ENCODE measurements around the gene UGT2B15.
"Not testable (repeated sequence)": the region's sequence is repeated elsewhere in the genome, so short reads cannot be mapped to it uniquely, and the experiment has no call there.

UGT2B15 gene

GRCh38 chr4:68670479-68670939, at the start of gene UGT2B15:
TSS of gene UGT2B15 (minus strand) at chr4:68670652. CDS start at chr4:68670618, 34 bp downstream.
- DNase-seq (ENCODE audit: low spot score): not testable (repeated sequence)

GRCh38 chr4:68719075-68719473, 48.6 kb upstream of the UGT2B15 start:
- DNase-seq (ENCODE audit: low spot score): no peak

- no peak for DNase-seq (ENCODE audit: low spot score)
Observed at GRCh38 chr4:68718447-68719074, 48.1 kb upstream of the UGT2B15 start.

- DNase-seq (ENCODE audit: low spot score): no peak
Observed at GRCh38 chr4:68717999-68718398, 47.5 kb upstream of the UGT2B15 start.

- no peak for DNase-seq (ENCODE audit: low spot score)
Observed at GRCh38 chr4:68714400-68714799, 43.9 kb upstream of the UGT2B15 start.

- DNase-seq (ENCODE audit: low spot score): no peak
Observed at GRCh38 chr4:68712207-68712606, 41.8 kb upstream of the UGT2B15 start.

GRCh38 chr4:68708566-68708965, 38.1 kb upstream of the UGT2B15 start:
- DNase-seq (ENCODE audit: low spot score): no peak

GRCh38 chr4:68703168-68703567, 32.7 kb upstream of the UGT2B15 start:
- not testable (repeated sequence) for DNase-seq (ENCODE audit: low spot score)

GRCh38 chr4:68700152-68700551, 29.7 kb upstream of the UGT2B15 start:
- no peak for DNase-seq (ENCODE audit: low spot score)

- no peak for DNase-seq (ENCODE audit: low spot score)
Observed at GRCh38 chr4:68693325-68694075, 23.0 kb upstream of the UGT2B15 start.

GRCh38 chr4:68691186-68691585, 20.7 kb upstream of the UGT2B15 start:
- no peak for DNase-seq (ENCODE audit: low spot score)

- no peak for DNase-seq (ENCODE audit: low spot score)
Observed at GRCh38 chr4:68683034-68683433, 12.6 kb upstream of the UGT2B15 start.

GRCh38 chr4:68681298-68681697, 10.8 kb upstream of the UGT2B15 start:
- not testable (repeated sequence) for DNase-seq (ENCODE audit: low spot score)

- DNase-seq (ENCODE audit: low spot score): no peak
Observed at GRCh38 chr4:68673143-68673542, 2.7 kb upstream of the UGT2B15 start.

GRCh38 chr4:68671217-68671616, 765 bp upstream of the UGT2B15 start:
- not testable (repeated sequence) for DNase-seq (ENCODE audit: low spot score)

GRCh38 chr4:68668537-68669163, 1.8 kb downstream of the UGT2B15 start:
- not testable (repeated sequence) for DNase-seq (ENCODE audit: low spot score)

- DNase-seq (ENCODE audit: low spot score): not testable (repeated sequence)
Observed at GRCh38 chr4:68667551-68667950, 2.9 kb downstream of the UGT2B15 start.

- DNase-seq (ENCODE audit: low spot score): not testable (repeated sequence)
Observed at GRCh38 chr4:68664721-68665120, 5.7 kb downstream of the UGT2B15 start.

GRCh38 chr4:68662836-68663574, 7.4 kb downstream of the UGT2B15 start:
- DNase-seq (ENCODE audit: low spot score): not testable (repeated sequence)

- DNase-seq (ENCODE audit: low spot score): no peak
Observed at GRCh38 chr4:68658672-68659071, 11.8 kb downstream of the UGT2B15 start.

- DNase-seq (ENCODE audit: low spot score): not testable (repeated sequence)
Observed at GRCh38 chr4:68657022-68657594, 13.3 kb downstream of the UGT2B15 start.

GRCh38 chr4:68656445-68656973, 13.9 kb downstream of the UGT2B15 start:
- not testable (repeated sequence) for DNase-seq (ENCODE audit: low spot score)

All from AG08395 (cell line).